Prostate gland (tissue), 2 donors: ENCODE results near the gene KIAA1755. TPM values are rescaled to one million over a fixed set of nuclear protein-coding genes. Genes with fewer than 3 reads are reported as not detected.

Source experiments
- DNase-seq: peaks from one replicate; pipeline ENCODE4 v3.0.0-alpha.2; 2019; ENCODE audit warnings: low spot score
- H3K27ac ChIP-seq, 2 donors: fragments of 200-600 bp; sonication (generic); 2 replicates each; pipeline ENCODE4 v1.5.1; 2017 to 2019
- H3K27me3 ChIP-seq: fragments of 200-600 bp; sonication (generic); replicated peaks from 2 replicates; pipeline ENCODE4 v1.5.1; 2019; ENCODE audit not compliant: insufficient read depth
- H3K36me3 ChIP-seq, 2 donors: fragments of 200-600 bp; sonication (generic); 1 replicate in 1 of 2; 2 replicates in 1 of 2; pipeline versions ENCODE4 v1.5.1 to v1.8.1; 2017 to 2019
- H3K4me1 ChIP-seq: fragments of 200-600 bp; sonication (generic); replicated peaks from 2 replicates; pipeline ENCODE4 v1.5.1; 2019
- H3K4me3 ChIP-seq, 2 donors: fragments of 200-600 bp; sonication (generic); 2 replicates each; pipeline ENCODE4 v1.5.1; 2017 to 2019
- H3K9me3 ChIP-seq: fragments of 200-600 bp; sonication (generic); 2 replicates; pipeline ENCODE4 v1.5.1; 2017
- CTCF ChIP-seq, 4 experiments: fragments of 200-600 bp in 2 of 4; fragments of 450-650 bp in 2 of 4; sonication (generic) in 2 of 4; IDR thresholded peaks; 1 replicate in 3 of 4; 2 replicates in 1 of 4; pipeline ENCODE4 v1.5.1; 2016 to 2019; ENCODE audit warnings: antibody characterized with exemption in 4 of 4, mild to moderate bottlenecking in 2 of 4, moderate library complexity in 2 of 4
- POLR2A ChIP-seq: fragments of 450-650 bp; IDR thresholded peaks from one replicate; pipeline ENCODE4 v1.6.1; 2016; ENCODE audit warnings: antibody characterized with exemption, mild to moderate bottlenecking
- POLR2AphosphoS5 ChIP-seq: sonication (generic); formaldehyde crosslinking; IDR thresholded peaks from one replicate; pipeline ENCODE4 v1.6.1; 2017; ENCODE audit warnings: antibody characterized with exemption
- WGBS: methylation state at CpG from one replicate; pipeline ENCODE4 v1.1.5; 2018; 5-methylcytosine and 5-hydroxymethylcytosine counted together
- intact Hi-C: fragments of 100-400 bp; cut with DNase I; formaldehyde crosslinking; loops from one replicate; pipeline ENCODE4 v1.14.2; 2022
- total RNA-seq, 2 donors: library from RNA; depleted of rRNA; stranded (reverse); fragments of >200 nt; gene quantifications; one replicate each; pipeline ENCODE4 v1.1.0, GENCODE V29; 2016

KIAA1755 gene
- total RNA-seq, 2 donors from 2014 or later = 5.0 to 10.8 TPM

GRCh38 chr20:38306379-38306778, 45.8 kb upstream of the KIAA1755 start:
- H3K4me3 ChIP-seq = no peak overlapping the region
- H3K27me3 ChIP-seq = no peaks in the 10 kb centered on the region
- no peaks in the 10 kb centered on the region for H3K9me3 ChIP-seq
- intact Hi-C loops = no loop called here
- no peak for TF ChIP-seq POLR2A
- TF ChIP-seq CTCF (IDR thresholded peaks at IDR 0.05) = no peak
- TF ChIP-seq POLR2AphosphoS5 = no peak
- H3K36me3 ChIP-seq = no peaks in the 10 kb centered on the region
- DNase-seq = no peak
- H3K4me1 ChIP-seq = no peaks in the 10 kb centered on the region
- 91% methylated on average over 6 of the region's 6 CpGs for WGBS
- no peak overlapping the region for H3K27ac ChIP-seq

DNA sequence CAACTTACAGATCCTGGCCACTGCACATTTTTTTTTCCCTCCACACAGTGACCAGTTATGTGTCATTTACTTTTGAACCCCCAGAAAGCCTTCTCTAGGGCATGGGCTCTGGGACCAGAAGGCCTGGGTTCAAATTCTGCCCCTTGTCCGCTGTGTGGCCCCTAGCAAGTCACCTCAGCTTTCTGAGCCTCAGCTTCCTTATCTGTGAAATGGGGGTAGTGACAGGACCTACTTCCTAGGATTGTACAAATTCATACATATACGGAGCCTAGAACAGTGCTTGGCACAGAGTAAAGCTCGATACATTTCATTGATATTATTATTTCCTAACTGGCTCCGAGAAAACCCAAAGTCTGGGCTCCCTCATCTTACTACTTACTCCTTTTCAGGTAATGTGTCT, 45.0 kb upstream of the KIAA1755 start:
- 93% methylated on average over 4 of the region's 4 CpGs for WGBS
- no peaks in the 10 kb centered on the region for H3K4me1 ChIP-seq

DNA sequence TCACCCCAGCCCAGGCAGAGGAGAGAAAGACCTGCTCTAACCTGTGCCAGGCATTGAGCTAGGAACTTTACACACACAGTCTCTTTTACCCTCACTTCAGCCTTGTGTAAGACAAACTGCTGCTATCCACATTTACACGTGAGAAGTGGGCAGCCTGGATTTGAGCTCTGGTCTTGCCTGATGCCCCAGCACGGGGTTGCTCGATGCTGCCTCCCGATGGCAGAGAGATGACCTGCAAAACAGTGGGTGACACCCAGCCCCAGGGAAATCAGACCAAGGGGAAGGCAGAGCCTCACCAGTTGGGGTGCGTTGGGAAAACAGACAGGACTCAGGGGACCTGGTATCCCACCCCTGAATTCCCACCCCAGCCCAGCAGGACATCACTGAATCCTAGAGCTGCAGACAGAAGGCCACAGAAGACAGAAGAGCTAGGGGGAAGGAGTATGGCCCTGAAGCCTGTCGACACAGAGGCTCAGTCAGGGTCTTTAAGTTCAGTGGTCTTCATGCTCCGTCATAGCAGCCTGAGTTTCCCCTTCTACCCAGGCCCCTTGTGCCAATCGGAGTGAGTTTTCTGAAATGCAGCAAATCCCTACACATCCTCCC, 44.4 kb upstream of the KIAA1755 start:
- no peaks in the 10 kb centered on the region for H3K27me3 ChIP-seq
- no peak for DNase-seq
- H3K36me3 ChIP-seq = no peaks in the 10 kb centered on the region
- H3K9me3 ChIP-seq = no peaks in the 10 kb centered on the region
- WGBS = 59% methylated on average over 8 of the region's 8 CpGs
- intact Hi-C loops = loop anchor here (2.0 kb wide), 1 partner anchor 74 kb away; no protein-coding TSS in a partner anchor
- no peak overlapping the region for H3K27ac ChIP-seq
- no peaks in the 10 kb centered on the region for H3K4me1 ChIP-seq
- H3K4me3 ChIP-seq = no peak overlapping the region
- TF ChIP-seq CTCF (IDR thresholded peaks at IDR 0.05) (peak in 3 of 4 experiments; percentile 16 to 48 (median 24)), POLR2AphosphoS5 (no peak), POLR2A (no peak)

More for the DNA sequence above, 45.0 kb upstream of the KIAA1755 start:
- H3K4me3 ChIP-seq = no peak overlapping the region
- H3K36me3 ChIP-seq = no peaks in the 10 kb centered on the region
- intact Hi-C loops = loop anchor here (2.0 kb wide), 1 partner anchor 75 kb away; no protein-coding TSS in a partner anchor
- H3K27me3 ChIP-seq = no peaks in the 10 kb centered on the region
- TF ChIP-seq CTCF (IDR thresholded peaks at IDR 0.05) = no peak
- no peak for TF ChIP-seq POLR2A
- no peak for TF ChIP-seq POLR2AphosphoS5
- no peaks in the 10 kb centered on the region for H3K9me3 ChIP-seq
- no peak for DNase-seq
- no peak overlapping the region for H3K27ac ChIP-seq

- H3K27me3 ChIP-seq = no peaks in the 10 kb centered on the region
- H3K4me3 ChIP-seq = no peak within 1 kb of the TSS
- no peak for DNase-seq
- no peaks in the 10 kb centered on the region for H3K36me3 ChIP-seq
- TF ChIP-seq POLR2AphosphoS5 = no peak
- no peak for TF ChIP-seq CTCF (IDR thresholded peaks at IDR 0.05)
- TF ChIP-seq POLR2A = no peak
- intact Hi-C loops = loop anchor here (2.0 kb wide), 1 partner anchor 73 kb away; no protein-coding TSS in a partner anchor
- no peaks in the 10 kb centered on the region for H3K4me1 ChIP-seq
- H3K27ac ChIP-seq = no peak within 1 kb of the TSS
- H3K9me3 ChIP-seq = no peaks in the 10 kb centered on the region
- WGBS = 77% methylated on average over 21 of the region's 21 CpGs
Observed at GRCh38 chr20:38303908-38304379, 43.4 kb upstream of the KIAA1755 start, which contains the start of gene BPI. Gene BPI, plus strand, starts transcription at chr20:38304156. Its CDS starts 68 bp downstream, at chr20:38304224.

DNA sequence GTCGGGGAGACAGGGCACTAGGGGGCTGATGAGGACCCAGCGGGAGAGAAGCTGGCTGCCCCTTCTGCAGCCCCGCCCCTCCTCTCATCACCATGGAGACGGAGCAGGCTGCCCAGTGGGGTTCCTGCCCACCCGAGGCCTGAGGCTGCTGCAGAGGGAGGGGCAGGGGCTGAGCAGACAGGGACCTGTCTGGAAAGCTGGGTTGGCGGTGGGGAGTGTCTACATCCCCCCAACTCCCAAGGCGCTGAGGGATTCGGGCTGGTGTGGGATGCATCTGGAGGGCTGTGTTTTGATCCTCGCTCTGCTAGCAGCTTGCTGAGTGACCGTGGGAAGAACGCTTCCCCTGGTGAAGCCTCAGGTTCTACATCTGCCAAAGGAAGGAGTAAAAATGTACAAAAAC, 42.3 kb upstream of the KIAA1755 start:
- intact Hi-C loops = no loop called here
- Histone ChIP-seq H3K27ac (no peak overlapping the region), H3K27me3 (no peaks in the 10 kb centered on the region), H3K9me3 (no peaks in the 10 kb centered on the region), H3K36me3 (no peaks in the 10 kb centered on the region), H3K4me1 (no peaks in the 10 kb centered on the region), H3K4me3 (no peak overlapping the region)
- no peak for TF ChIP-seq POLR2A
- 36% methylated on average over 11 of the region's 11 CpGs for WGBS
- DNase-seq = no peak
